NT2/D1 (cell line): ENCODE results near the gene FBLN7.

Experiments
- DNase-seq: peaks from one replicate; pipeline ENCODE4 v3.0.0-alpha.2; 2011; ENCODE audit warnings: low read depth, low spot score
- H3K27me3 ChIP-seq: 2 replicates; pipeline ENCODE4 v1.6.0; 2011; ENCODE audit warnings: mild to moderate bottlenecking; ENCODE audit not compliant: insufficient read length, insufficient read depth
- H3K36me3 ChIP-seq: 2 replicates; pipeline ENCODE4 v1.6.1; 2011; ENCODE audit warnings: mild to moderate bottlenecking, low read length, mixed read lengths; ENCODE audit not compliant: insufficient read depth, insufficient read length
- H3K4me1 ChIP-seq: 2 replicates; pipeline ENCODE4 v1.5.1; 2011; ENCODE audit not compliant: insufficient read depth, insufficient read length
- H3K4me3 ChIP-seq: 2 replicates; pipeline ENCODE4 v1.5.1; 2011; ENCODE audit warnings: low read depth; ENCODE audit not compliant: insufficient read length
- H3K9ac ChIP-seq: 2 replicates; pipeline ENCODE4 v1.6.0; 2011; ENCODE audit warnings: low read depth; ENCODE audit not compliant: insufficient read length
- H3K9me3 ChIP-seq: 2 replicates; pipeline ENCODE4 v1.5.1; 2011; ENCODE audit warnings: mild to moderate bottlenecking, low read length; ENCODE audit not compliant: insufficient read depth
- SUZ12 ChIP-seq: IDR thresholded peaks from 2 replicates; pipeline ENCODE4 v1.6.1; 2011; ENCODE audit not compliant: insufficient read length, insufficient read depth; ENCODE audit errors: extremely low read depth
- YY1 ChIP-seq: IDR thresholded peaks from 2 replicates; pipeline ENCODE4 v1.6.1; 2011; ENCODE audit not compliant: insufficient read length, insufficient read depth
- ZNF274 ChIP-seq: IDR thresholded peaks from 2 replicates; pipeline ENCODE4 v1.6.1; 2011; ENCODE audit warnings: mild to moderate bottlenecking, low read depth, low read length

The FBLN7 gene

GRCh38 chr2:112159454-112159921 lies 21.3 kb downstream of the FBLN7 start:
- Histone ChIP-seq H3K4me3 (no peak overlapping the region), H3K4me1 (peaks cover 6% of the 10 kb centered on the region), H3K9ac (no peak overlapping the region), H3K36me3 (no peaks in the 10 kb centered on the region), H3K27me3 (no peaks in the 10 kb centered on the region), H3K9me3 (no peaks in the 10 kb centered on the region)
- TF ChIP-seq ZNF274 (no peak), SUZ12 (no peak), YY1 (no peak)
- DNase-seq = no peak

DNA sequence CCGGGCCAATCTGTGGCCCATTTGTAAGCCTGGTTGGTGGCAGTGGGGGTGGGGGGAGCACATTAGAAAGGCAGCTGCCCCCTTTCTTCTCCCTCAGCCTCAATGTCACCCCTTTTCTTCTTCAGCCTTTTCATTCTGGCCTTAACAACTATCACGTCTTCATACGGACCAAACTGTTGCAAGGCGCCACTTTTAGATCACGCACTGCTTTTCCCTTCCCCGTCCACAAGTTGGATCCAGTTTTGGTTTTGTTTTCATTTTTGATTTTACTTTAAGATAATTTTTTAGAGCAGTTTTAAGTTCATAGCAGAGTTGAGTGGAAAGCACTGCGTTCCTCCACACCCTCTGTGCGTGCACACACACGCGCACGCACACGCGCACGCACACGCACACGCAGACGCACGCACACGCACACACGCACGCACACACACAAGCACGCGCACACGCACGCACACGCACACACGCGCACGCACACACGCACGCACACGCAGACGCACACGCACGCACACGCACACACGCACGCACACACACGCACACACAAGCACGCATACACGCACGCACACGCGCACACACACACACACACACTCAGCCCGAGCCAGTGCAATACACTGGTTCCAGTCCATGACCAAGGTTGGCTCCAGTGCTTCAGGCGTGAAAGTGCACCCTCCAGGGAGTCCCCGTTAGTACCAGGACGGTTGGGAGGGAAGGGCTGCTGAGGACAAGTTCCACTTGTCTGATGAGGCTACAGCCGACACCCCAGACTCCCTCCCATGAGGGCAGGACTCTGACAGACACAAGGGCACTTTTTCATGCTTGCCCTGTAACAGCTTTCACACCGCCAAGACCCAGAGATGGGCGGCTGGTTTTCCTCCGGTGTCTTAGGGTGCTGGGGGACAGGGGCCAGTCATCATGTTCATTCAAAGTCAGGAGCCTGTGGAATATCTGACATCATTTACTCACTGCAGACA lies 22.4 kb downstream of the FBLN7 start:
- Histone ChIP-seq H3K27me3 (no peaks in the 10 kb centered on the region), H3K4me3 (no peak overlapping the region), H3K36me3 (no peaks in the 10 kb centered on the region), H3K9ac (no peak overlapping the region), H3K4me1 (peaks cover 4% of the 10 kb centered on the region), H3K9me3 (no peaks in the 10 kb centered on the region)
- TF ChIP-seq YY1 (no peak), ZNF274 (no peak), SUZ12 (no peak)
- no peak for DNase-seq

- TF ChIP-seq SUZ12 (no peak), YY1 (no peak), ZNF274 (no peak)
- no peaks in the 10 kb centered on the region for H3K4me1 ChIP-seq
Measured at GRCh38 chr2:112161431-112162145, 23.4 kb downstream of the FBLN7 start.

GRCh38 chr2:112162341-112162740 lies 24.2 kb downstream of the FBLN7 start:
- H3K36me3 ChIP-seq = no peaks in the 10 kb centered on the region
- H3K27me3 ChIP-seq = no peaks in the 10 kb centered on the region
- H3K4me1 ChIP-seq = no peaks in the 10 kb centered on the region
- H3K9ac ChIP-seq = no peak overlapping the region
- no peak for DNase-seq
- H3K4me3 ChIP-seq = no peak overlapping the region
- no peaks in the 10 kb centered on the region for H3K9me3 ChIP-seq
- TF ChIP-seq ZNF274 (no peak), SUZ12 (no peak), YY1 (no peak)

More at GRCh38 chr2:112161431-112162145, 23.4 kb downstream of the FBLN7 start:
- Histone ChIP-seq H3K27me3 (no peaks in the 10 kb centered on the region), H3K36me3 (no peaks in the 10 kb centered on the region), H3K9me3 (no peaks in the 10 kb centered on the region), H3K9ac (no peak overlapping the region), H3K4me3 (no peak overlapping the region)
- no peak for DNase-seq

DNA sequence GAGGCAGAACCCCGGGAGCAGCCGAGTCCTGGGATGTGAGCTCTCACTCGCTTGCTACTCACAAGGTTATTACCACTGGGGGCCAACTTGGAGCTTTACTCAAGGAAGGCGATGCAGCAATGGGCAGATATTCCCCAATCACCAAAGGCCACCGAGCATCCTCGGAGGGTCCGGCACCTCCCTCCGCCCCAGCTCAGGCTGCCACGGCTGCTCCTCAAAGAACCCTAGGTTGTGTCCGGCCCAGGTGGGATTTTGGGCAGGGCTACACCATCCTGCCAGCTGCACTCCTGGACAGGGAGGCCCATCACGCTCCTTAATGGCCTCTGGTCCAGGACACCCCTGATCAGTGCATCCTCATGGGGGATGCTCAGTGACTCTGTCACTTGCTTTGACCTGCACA lies 24.8 kb downstream of the FBLN7 start:
- TF ChIP-seq YY1 (no peak), ZNF274 (no peak), SUZ12 (no peak)
- Histone ChIP-seq H3K27me3 (no peaks in the 10 kb centered on the region), H3K9me3 (no peaks in the 10 kb centered on the region), H3K4me3 (no peak overlapping the region), H3K9ac (no peak overlapping the region), H3K36me3 (no peaks in the 10 kb centered on the region), H3K4me1 (no peaks in the 10 kb centered on the region)
- no peak for DNase-seq

DNA sequence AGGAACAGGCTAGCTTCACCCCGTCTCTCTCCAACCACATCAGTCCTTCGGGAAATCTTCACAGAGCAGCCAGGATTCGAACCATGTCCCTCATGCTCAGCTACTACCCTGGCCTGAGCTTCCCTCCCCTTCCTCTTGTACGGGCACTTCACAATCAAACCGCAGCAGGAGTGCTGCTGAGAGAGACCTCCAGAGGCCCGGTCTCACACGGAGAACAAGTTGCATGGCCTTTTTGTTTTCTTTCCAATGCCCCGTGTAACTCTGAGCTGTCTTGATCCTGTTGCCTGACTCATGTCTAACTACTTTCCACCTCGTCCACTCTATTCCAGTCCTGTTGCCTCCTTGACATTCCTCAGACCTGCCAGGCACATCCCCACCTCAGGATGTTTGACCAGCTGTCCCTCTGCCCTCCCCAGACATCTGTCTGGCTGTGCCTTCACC lies 25.4 kb downstream of the FBLN7 start:
- Histone ChIP-seq H3K9ac (no peak overlapping the region), H3K4me1 (no peaks in the 10 kb centered on the region), H3K4me3 (no peak overlapping the region), H3K27me3 (no peaks in the 10 kb centered on the region), H3K36me3 (no peaks in the 10 kb centered on the region), H3K9me3 (no peaks in the 10 kb centered on the region)
- TF ChIP-seq ZNF274 (no peak), YY1 (no peak), SUZ12 (no peak)
- no peak for DNase-seq

- DNase-seq = no peak
- no peaks in the 10 kb centered on the region for H3K27me3 ChIP-seq
- no peak overlapping the region for H3K9ac ChIP-seq
- no peaks in the 10 kb centered on the region for H3K9me3 ChIP-seq
- H3K4me3 ChIP-seq = no peak overlapping the region
- H3K36me3 ChIP-seq = no peaks in the 10 kb centered on the region
- H3K4me1 ChIP-seq = no peaks in the 10 kb centered on the region
- TF ChIP-seq SUZ12 (no peak), ZNF274 (no peak), YY1 (no peak)
Measured at GRCh38 chr2:112164876-112165275, 26.7 kb downstream of the FBLN7 start.
